ENCODE results near the gene FRYL.

FRYL gene

GRCh38 chr4:48546336-48546735 is 233.7 kb downstream of the FRYL start:
- Histone ChIP-seq H3K27me3 (ENCODE audit: insufficient read depth, poor library complexity, severe bottlenecking) (no peaks in the 10 kb centered on the region), H3K27ac (replicated peaks) (no peak overlapping the region), H3K4me3 (replicated peaks; ENCODE audit: insufficient read depth, low read length) (no peak overlapping the region)
- DNase-seq (ENCODE audit: low read depth in 1 of 2, low spot score in 1 of 2) = peak in 1 of 2 experiments; percentile 32
- no peak for TF ChIP-seq REST (IDR thresholded peaks at IDR 0.05; ENCODE audit: insufficient replicate concordance, low read depth)
- peak; percentile 57 for TF ChIP-seq CTCF (IDR thresholded peaks at IDR 0.05; ENCODE audit: insufficient read depth, low read length)
- TF ChIP-seq GABPA (IDR thresholded peaks at IDR 0.05; ENCODE audit: low read depth) = no peak
- no peak for TF ChIP-seq SPI1 (IDR thresholded peaks at IDR 0.05; ENCODE audit: borderline replicate concordance, low read depth)
- TF ChIP-seq POLR2AphosphoS5 (IDR thresholded peaks at IDR 0.05; ENCODE audit: low read depth) = no peak

- no peak overlapping the region for H3K27ac ChIP-seq (replicated peaks)
- H3K27me3 ChIP-seq (ENCODE audit: insufficient read depth, poor library complexity, severe bottlenecking) = no peaks in the 10 kb centered on the region
- no peak for TF ChIP-seq CTCF (IDR thresholded peaks at IDR 0.05; ENCODE audit: insufficient read depth, low read length)
- TF ChIP-seq SPI1 (IDR thresholded peaks at IDR 0.05; ENCODE audit: borderline replicate concordance, low read depth) = no peak
- no peak for TF ChIP-seq POLR2AphosphoS5 (IDR thresholded peaks at IDR 0.05; ENCODE audit: low read depth)
- no peak for TF ChIP-seq GABPA (IDR thresholded peaks at IDR 0.05; ENCODE audit: low read depth)
- no peak overlapping the region for H3K4me3 ChIP-seq (replicated peaks; ENCODE audit: insufficient read depth, low read length)
- no peak for DNase-seq (ENCODE audit: low read depth in 1 of 2, low spot score in 1 of 2)
Measured at GRCh38 chr4:48543796-48544195, 236.3 kb downstream of the FRYL start.

GRCh38 chr4:48542888-48543287 is 237.2 kb downstream of the FRYL start:
- DNase-seq (ENCODE audit: low read depth in 1 of 2, low spot score in 1 of 2) = no peak
- no peak overlapping the region for H3K4me3 ChIP-seq (replicated peaks; ENCODE audit: insufficient read depth, low read length)
- no peaks in the 10 kb centered on the region for H3K27me3 ChIP-seq (ENCODE audit: insufficient read depth, poor library complexity, severe bottlenecking)
- TF ChIP-seq REST (IDR thresholded peaks at IDR 0.05; ENCODE audit: insufficient replicate concordance, low read depth) = no peak
- no peak for TF ChIP-seq GABPA (IDR thresholded peaks at IDR 0.05; ENCODE audit: low read depth)
- no peak for TF ChIP-seq CTCF (IDR thresholded peaks at IDR 0.05; ENCODE audit: insufficient read depth, low read length)
- no peak for TF ChIP-seq POLR2AphosphoS5 (IDR thresholded peaks at IDR 0.05; ENCODE audit: low read depth)
- no peak for TF ChIP-seq SPI1 (IDR thresholded peaks at IDR 0.05; ENCODE audit: borderline replicate concordance, low read depth)
- H3K27ac ChIP-seq (replicated peaks) = no peak overlapping the region

GRCh38 chr4:48539597-48539996 is 240.5 kb downstream of the FRYL start:
- no peak for TF ChIP-seq POLR2AphosphoS5 (IDR thresholded peaks at IDR 0.05; ENCODE audit: low read depth)
- TF ChIP-seq REST (IDR thresholded peaks at IDR 0.05; ENCODE audit: insufficient replicate concordance, low read depth) = no peak
- TF ChIP-seq GABPA (IDR thresholded peaks at IDR 0.05; ENCODE audit: low read depth) = no peak
- no peak for TF ChIP-seq SPI1 (IDR thresholded peaks at IDR 0.05; ENCODE audit: borderline replicate concordance, low read depth)
- no peak for TF ChIP-seq CTCF (IDR thresholded peaks at IDR 0.05; ENCODE audit: insufficient read depth, low read length)
- Histone ChIP-seq H3K4me3 (replicated peaks; ENCODE audit: insufficient read depth, low read length) (no peak overlapping the region), H3K27me3 (ENCODE audit: insufficient read depth, poor library complexity, severe bottlenecking) (no peaks in the 10 kb centered on the region), H3K27ac (replicated peaks) (no peak overlapping the region)
- no peak for DNase-seq (ENCODE audit: low read depth in 1 of 2, low spot score in 1 of 2)
